C4-2B (cell line): ENCODE data around the gene STAMBPL1.

Experiments
- H3K27ac ChIP-seq: fragments of 450-650 bp; 2 replicates; pipeline ENCODE4 v1.5.1; 2017
- CTCF ChIP-seq: fragments of 450-650 bp; conservative IDR thresholded peaks from 2 replicates; pipeline ENCODE4 v1.5.1; 2017; ENCODE audit warnings: mild to moderate bottlenecking
- ZFX ChIP-seq: fragments of 450-650 bp; IDR thresholded peaks from 2 replicates; pipeline ENCODE4 v1.6.1; 2017

STAMBPL1 gene

GRCh38 chr10:88944813-88945212 is 64.8 kb downstream of the STAMBPL1 start:
- no peak overlapping the region for H3K27ac ChIP-seq
- no peak for TF ChIP-seq ZFX
- TF ChIP-seq CTCF: no peak

- TF ChIP-seq ZFX (no peak), CTCF (no peak)
- no peak overlapping the region for H3K27ac ChIP-seq
These were observed 66.2 kb downstream of the STAMBPL1 start for GRCh38 chr10:88946200-88946599.

GRCh38 chr10:88946965-88947590 is 67.0 kb downstream of the STAMBPL1 start:
- TF ChIP-seq CTCF (no peak), ZFX (no peak)
- H3K27ac ChIP-seq: no peak overlapping the region

GRCh38 chr10:88949051-88949450 is 69.0 kb downstream of the STAMBPL1 start:
- no peak for TF ChIP-seq ZFX
- TF ChIP-seq CTCF: no peak
- H3K27ac ChIP-seq: no peak overlapping the region

GRCh38 chr10:88949912-88950837 is 70.1 kb downstream of the STAMBPL1 start:
- TF ChIP-seq CTCF (no peak), ZFX (no peak)
- H3K27ac ChIP-seq: no peak overlapping the region

GRCh38 chr10:88952647-88953111 is 72.6 kb downstream of the STAMBPL1 start, which contains the start of gene ACTA2:
Gene ACTA2 (minus strand): TSS chr10:88952773. CDS start chr10:88948930, 3,843 bp downstream.
- TF ChIP-seq ZFX (no peak), CTCF (no peak)
- H3K27ac ChIP-seq: no peak within 1 kb of the TSS

GRCh38 chr10:88953662-88954061 is 73.6 kb downstream of the STAMBPL1 start:
- no peak for TF ChIP-seq ZFX
- H3K27ac ChIP-seq: no peak overlapping the region
